Astrocyte (in vitro differentiated cells and primary cell): Measurements from ENCODE around the gene NPW. TPM values are rescaled to one million over a fixed set of nuclear protein-coding genes. Genes with fewer than 3 reads are reported as not detected.

ENCODE experiments used
- DNase-seq: peaks from one replicate; pipeline ENCODE4 v3.0.0-alpha.2; 2010; ENCODE audit warnings: low read depth
- FAIRE-seq: peaks from 2 replicates; lab custom pipeline; 2011; peaks lifted over from hg19 to GRCh38; lab: Jason Lieb, UNC
- H2AFZ ChIP-seq: 2 replicates; pipeline ENCODE4 v1.6.0; 2012; ENCODE audit warnings: low read depth, low read length, inconsistent platforms
- H3K27ac ChIP-seq: 2 replicates; pipeline ENCODE4 v1.5.1; 2011; ENCODE audit warnings: low read depth, low read length, inconsistent platforms
- H3K27me3 ChIP-seq: 2 replicates; pipeline ENCODE4 v1.6.0; 2011; ENCODE audit warnings: low read length, inconsistent platforms; ENCODE audit not compliant: insufficient read depth
- H3K36me3 ChIP-seq: 2 replicates; pipeline ENCODE4 v1.5.1; 2011; ENCODE audit warnings: low read length, inconsistent platforms; ENCODE audit not compliant: insufficient read depth
- H3K4me1 ChIP-seq: 2 replicates; pipeline ENCODE4 v1.5.1; 2011; ENCODE audit warnings: low read length, inconsistent platforms; ENCODE audit not compliant: insufficient read depth
- H3K4me2 ChIP-seq: 2 replicates; pipeline ENCODE4 v1.6.0; 2012; ENCODE audit warnings: low read length, inconsistent platforms
- H3K4me3 ChIP-seq: 2 replicates; pipeline ENCODE4 v1.5.1; 2011; ENCODE audit warnings: low read depth, mild to moderate bottlenecking, low read length, inconsistent platforms; ENCODE audit not compliant: insufficient read depth
- H3K79me2 ChIP-seq: 2 replicates; pipeline ENCODE4 v1.6.0; 2012; ENCODE audit warnings: mild to moderate bottlenecking, low read length, inconsistent platforms; ENCODE audit not compliant: insufficient read depth
- H3K9ac ChIP-seq: 2 replicates; pipeline ENCODE4 v1.6.0; 2012; ENCODE audit warnings: mild to moderate bottlenecking, low read length, inconsistent platforms
- H3K9me3 ChIP-seq: 2 replicates; pipeline ENCODE4 v1.5.1; 2012; ENCODE audit warnings: low read depth, mild to moderate bottlenecking, low read length, inconsistent platforms; ENCODE audit not compliant: insufficient read depth
- H4K20me1 ChIP-seq: 2 replicates; pipeline ENCODE4 v1.6.0; 2012; ENCODE audit warnings: low read length, inconsistent platforms; ENCODE audit not compliant: insufficient read depth
- H3K27ac Mint-ChIP-seq: one replicate; pipeline ENCODE4 v1.8.0; 2021; ENCODE audit warnings: mild to moderate bottlenecking, mixed read lengths; ENCODE audit not compliant: unreplicated experiment
- H3K27me3 Mint-ChIP-seq: one replicate; pipeline ENCODE4 v1.8.0; 2021; ENCODE audit warnings: low read depth, mixed read lengths; ENCODE audit not compliant: unreplicated experiment
- H3K36me3 Mint-ChIP-seq: one replicate; pipeline ENCODE4 v1.8.0; 2021; ENCODE audit warnings: low read depth, mixed read lengths; ENCODE audit not compliant: unreplicated experiment
- H3K4me1 Mint-ChIP-seq: one replicate; pipeline ENCODE4 v1.8.0; 2021; ENCODE audit warnings: low read depth, mixed read lengths; ENCODE audit not compliant: unreplicated experiment
- H3K4me3 Mint-ChIP-seq: one replicate; pipeline ENCODE4 v1.8.0; 2021; ENCODE audit warnings: mild to moderate bottlenecking, moderate library complexity, mixed read lengths; ENCODE audit not compliant: unreplicated experiment
- H3K9me3 Mint-ChIP-seq: one replicate; pipeline ENCODE4 v1.8.0; 2021; ENCODE audit warnings: mild to moderate bottlenecking, mixed read lengths; ENCODE audit not compliant: unreplicated experiment
- EZH2 ChIP-seq: IDR thresholded peaks from 2 replicates; pipeline ENCODE4 v1.6.1; 2012; ENCODE audit warnings: mild to moderate bottlenecking, low read length, inconsistent platforms; ENCODE audit not compliant: insufficient read depth
- total RNA-seq: library from RNA; stranded (reverse); gene quantifications from 2 replicates; pipeline ENCODE4 v1.2.1, GENCODE V29; 2021
- TF ChIP-seq, protein P1 (sequence below): IDR thresholded peaks from 2 replicates; pipeline ENCODE4 v1.5.1; 2011; ENCODE audit warnings: low read depth, mild to moderate bottlenecking, inconsistent platforms, low read length, moderate library complexity; ENCODE audit not compliant: insufficient read depth

Gene NPW
- total RNA-seq, 1 donor from 2014 or later, result 2.1 TPM

DNA sequence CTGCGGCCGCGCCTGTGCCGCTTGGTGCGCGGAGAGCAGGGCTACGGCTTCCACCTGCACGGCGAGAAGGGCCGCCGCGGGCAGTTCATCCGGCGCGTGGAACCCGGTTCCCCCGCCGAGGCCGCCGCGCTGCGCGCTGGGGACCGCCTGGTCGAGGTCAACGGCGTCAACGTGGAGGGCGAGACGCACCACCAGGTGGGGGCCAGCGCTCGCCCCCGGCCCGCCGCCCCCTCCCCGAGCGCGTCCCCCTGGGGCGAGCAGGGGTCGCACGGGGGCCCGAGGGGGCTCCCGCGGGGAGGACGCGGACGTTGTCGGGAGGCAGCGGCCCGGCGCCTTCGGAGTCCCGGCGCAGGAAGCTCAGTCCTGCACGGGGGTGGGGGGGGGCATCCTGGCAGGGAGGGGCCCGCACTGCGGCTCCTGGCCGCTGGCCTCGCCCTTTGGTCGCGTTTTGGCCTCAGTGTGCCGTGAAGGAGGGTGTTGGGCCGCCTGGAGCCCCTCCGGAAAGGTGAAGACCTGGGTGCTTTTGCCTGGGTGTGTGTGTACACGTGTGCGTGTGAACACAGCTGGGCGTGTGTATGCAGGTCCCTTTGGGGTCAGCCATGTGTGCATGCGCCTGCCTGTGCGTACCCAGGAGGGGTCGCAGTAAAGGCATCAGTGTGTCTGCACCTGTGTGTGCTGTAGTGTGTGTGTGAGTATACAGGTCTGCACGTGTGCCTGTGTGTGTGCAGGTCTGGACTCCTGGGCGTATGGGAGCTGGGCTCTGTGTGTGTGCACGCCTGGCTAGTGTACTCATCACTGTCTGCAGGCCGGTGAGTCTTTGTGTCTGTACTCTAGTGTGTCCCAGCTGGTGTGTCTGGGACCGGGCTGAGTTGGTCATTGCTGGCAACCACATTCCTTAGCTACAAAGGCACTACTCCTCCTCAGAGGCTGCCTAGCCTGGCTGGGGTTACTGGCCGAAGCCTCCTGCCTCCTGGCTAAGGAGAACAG, 7.7 kb downstream of the NPW start:
- peak overlapping the region; percentile 65 for H3K9ac ChIP-seq

DNA sequence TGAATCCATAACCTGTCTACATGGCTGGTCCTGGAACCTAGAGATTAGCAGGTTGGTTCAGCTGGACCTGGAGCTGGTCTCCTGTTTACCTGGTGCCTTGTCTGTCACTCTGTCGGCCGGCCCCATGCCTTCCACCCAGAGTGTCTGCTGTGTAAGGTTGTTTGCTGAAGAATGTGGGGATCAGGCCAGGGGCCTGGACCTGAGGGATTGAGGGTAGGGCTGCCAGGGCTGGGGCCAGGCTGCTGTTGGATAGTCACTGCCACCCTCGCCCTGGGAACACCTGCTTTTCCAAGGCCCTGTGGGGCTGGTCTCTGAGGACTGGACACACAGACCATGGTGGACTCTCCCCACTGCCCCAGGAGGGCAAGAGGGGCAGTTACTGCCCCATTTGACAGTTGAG, 8.6 kb downstream of the NPW start:
- H3K4me2 ChIP-seq, result peak overlapping the region; percentile 95
- no peaks in the 10 kb centered on the region for H3K27me3 Mint-ChIP-seq
- H3K79me2 ChIP-seq, result peaks cover 30% of the 10 kb centered on the region
- H3K4me1 Mint-ChIP-seq, result peaks cover 10% of the 10 kb centered on the region
- H3K9me3 Mint-ChIP-seq, result no peaks in the 10 kb centered on the region
- H3K9ac ChIP-seq, result peak overlapping the region; percentile 65
- H3K4me3 ChIP-seq, result peak overlapping the region; percentile 69
- no peaks in the 10 kb centered on the region for H3K36me3 Mint-ChIP-seq
- peak overlapping the region; percentile 96 for H3K4me3 Mint-ChIP-seq
- H3K27ac Mint-ChIP-seq, result peak overlapping the region; percentile 66
- TF ChIP-seq, protein P1, sequence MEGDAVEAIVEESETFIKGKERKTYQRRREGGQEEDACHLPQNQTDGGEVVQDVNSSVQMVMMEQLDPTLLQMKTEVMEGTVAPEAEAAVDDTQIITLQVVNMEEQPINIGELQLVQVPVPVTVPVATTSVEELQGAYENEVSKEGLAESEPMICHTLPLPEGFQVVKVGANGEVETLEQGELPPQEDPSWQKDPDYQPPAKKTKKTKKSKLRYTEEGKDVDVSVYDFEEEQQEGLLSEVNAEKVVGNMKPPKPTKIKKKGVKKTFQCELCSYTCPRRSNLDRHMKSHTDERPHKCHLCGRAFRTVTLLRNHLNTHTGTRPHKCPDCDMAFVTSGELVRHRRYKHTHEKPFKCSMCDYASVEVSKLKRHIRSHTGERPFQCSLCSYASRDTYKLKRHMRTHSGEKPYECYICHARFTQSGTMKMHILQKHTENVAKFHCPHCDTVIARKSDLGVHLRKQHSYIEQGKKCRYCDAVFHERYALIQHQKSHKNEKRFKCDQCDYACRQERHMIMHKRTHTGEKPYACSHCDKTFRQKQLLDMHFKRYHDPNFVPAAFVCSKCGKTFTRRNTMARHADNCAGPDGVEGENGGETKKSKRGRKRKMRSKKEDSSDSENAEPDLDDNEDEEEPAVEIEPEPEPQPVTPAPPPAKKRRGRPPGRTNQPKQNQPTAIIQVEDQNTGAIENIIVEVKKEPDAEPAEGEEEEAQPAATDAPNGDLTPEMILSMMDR, result no peak
- no peak for TF ChIP-seq EZH2
- peaks cover 22% of the 10 kb centered on the region for H3K4me1 ChIP-seq
- H4K20me1 ChIP-seq, result peaks cover 23% of the 10 kb centered on the region
- FAIRE-seq, result no peak
- H3K27ac ChIP-seq, result no peak overlapping the region
- H3K36me3 ChIP-seq, result no peaks in the 10 kb centered on the region
- H2AFZ ChIP-seq, result no peak overlapping the region
- DNase-seq, result no peak
- H3K27me3 ChIP-seq, result no peaks in the 10 kb centered on the region
- H3K9me3 ChIP-seq, result no peaks in the 10 kb centered on the region

More for the DNA sequence above, 7.7 kb downstream of the NPW start:
- peak overlapping the region; percentile 66 for H3K27ac Mint-ChIP-seq
- peaks cover 23% of the 10 kb centered on the region for H4K20me1 ChIP-seq
- H3K27me3 Mint-ChIP-seq, result no peaks in the 10 kb centered on the region
- H3K4me3 ChIP-seq, result peak overlapping the region; percentile 69
- peak; percentile 66 for FAIRE-seq
- peaks cover 20% of the 10 kb centered on the region for H3K4me1 ChIP-seq
- H3K4me3 Mint-ChIP-seq, result peak overlapping the region; percentile 96
- peak; percentile 34 for DNase-seq
- no peaks in the 10 kb centered on the region for H3K27me3 ChIP-seq
- H3K36me3 Mint-ChIP-seq, result no peaks in the 10 kb centered on the region
- no peak for TF ChIP-seq EZH2
- TF ChIP-seq, protein P1, result no peak
- no peak overlapping the region for H3K27ac ChIP-seq
- H3K79me2 ChIP-seq, result peaks cover 27% of the 10 kb centered on the region
- peak overlapping the region; percentile 95 for H3K4me2 ChIP-seq
- no peak overlapping the region for H2AFZ ChIP-seq
- no peaks in the 10 kb centered on the region for H3K9me3 Mint-ChIP-seq
- H3K4me1 Mint-ChIP-seq, result peaks cover 8% of the 10 kb centered on the region
- H3K36me3 ChIP-seq, result no peaks in the 10 kb centered on the region
- no peaks in the 10 kb centered on the region for H3K9me3 ChIP-seq
